A549 (cell line): ENCODE measurements around the gene DCPS.
"Not testable (repeated sequence)": the region's sequence is repeated elsewhere in the genome, so short reads cannot be mapped to it uniquely, and the experiment has no call there.

Experiments used
- BHLHE40 ChIP-seq: IDR thresholded peaks from 2 replicates; pipeline ENCODE4 v1.6.1; 2012; ENCODE audit warnings: low read depth, low read length, inconsistent platforms
- EP300 ChIP-seq, 2 experiments: fragments of >200 bp; sonication (Bioruptor Twin); formaldehyde crosslinking; IDR thresholded peaks; 2 replicates in 1 of 2; 3 replicates in 1 of 2; pipeline ENCODE4 v1.6.1; 2016 to 2017
- FOXS1 ChIP-seq: fragments of 250-450 bp; sonication (Bioruptor Pico); IDR thresholded peaks from 2 replicates; pipeline ENCODE4 v1.5.0; 2020; ENCODE audit warnings: mild to moderate bottlenecking, moderate library complexity
- JUN ChIP-seq, 2 experiments: fragments of >200 bp; sonication (Bioruptor Twin); formaldehyde crosslinking; IDR thresholded peaks; 2 replicates in 1 of 2; 3 replicates in 1 of 2; pipeline ENCODE4 v1.6.1; 2016 to 2017
- JUNB ChIP-seq: fragments of >200 bp; sonication (Bioruptor Twin); formaldehyde crosslinking; IDR thresholded peaks from 2 replicates; pipeline ENCODE4 v1.6.1; 2016
- MYC ChIP-seq: IDR thresholded peaks from 2 replicates; pipeline ENCODE4 v1.6.1; 2012; ENCODE audit warnings: mild to moderate bottlenecking, inconsistent platforms, low read length, improper control_type of control experiment, borderline replicate concordance
- RCOR1 ChIP-seq: fragments of 150-350 bp; IDR thresholded peaks from 2 replicates; pipeline ENCODE4 v1.6.1; 2014; ENCODE audit warnings: antibody characterized with exemption, low read length, low read depth
- RFX5 ChIP-seq: fragments of 450-650 bp; IDR thresholded peaks from 2 replicates; pipeline ENCODE4 v1.7.1; 2014; ENCODE audit warnings: antibody characterized with exemption, mild to moderate bottlenecking, moderate library complexity
- USF2 ChIP-seq: fragments of 450-650 bp; IDR thresholded peaks from 2 replicates; pipeline ENCODE4 v1.6.1; 2014; ENCODE audit warnings: antibody characterized with exemption
- TF ChIP-seq, protein P1 (sequence below): fragments of >200 bp; sonication (Bioruptor Twin); formaldehyde crosslinking; IDR thresholded peaks from 3 replicates; pipeline ENCODE4 v1.5.1; 2016
- TF ChIP-seq, protein P2 (sequence below): IDR thresholded peaks from 2 replicates; pipeline ENCODE4 v1.6.1; 2012

- TF ChIP-seq, protein P1, sequence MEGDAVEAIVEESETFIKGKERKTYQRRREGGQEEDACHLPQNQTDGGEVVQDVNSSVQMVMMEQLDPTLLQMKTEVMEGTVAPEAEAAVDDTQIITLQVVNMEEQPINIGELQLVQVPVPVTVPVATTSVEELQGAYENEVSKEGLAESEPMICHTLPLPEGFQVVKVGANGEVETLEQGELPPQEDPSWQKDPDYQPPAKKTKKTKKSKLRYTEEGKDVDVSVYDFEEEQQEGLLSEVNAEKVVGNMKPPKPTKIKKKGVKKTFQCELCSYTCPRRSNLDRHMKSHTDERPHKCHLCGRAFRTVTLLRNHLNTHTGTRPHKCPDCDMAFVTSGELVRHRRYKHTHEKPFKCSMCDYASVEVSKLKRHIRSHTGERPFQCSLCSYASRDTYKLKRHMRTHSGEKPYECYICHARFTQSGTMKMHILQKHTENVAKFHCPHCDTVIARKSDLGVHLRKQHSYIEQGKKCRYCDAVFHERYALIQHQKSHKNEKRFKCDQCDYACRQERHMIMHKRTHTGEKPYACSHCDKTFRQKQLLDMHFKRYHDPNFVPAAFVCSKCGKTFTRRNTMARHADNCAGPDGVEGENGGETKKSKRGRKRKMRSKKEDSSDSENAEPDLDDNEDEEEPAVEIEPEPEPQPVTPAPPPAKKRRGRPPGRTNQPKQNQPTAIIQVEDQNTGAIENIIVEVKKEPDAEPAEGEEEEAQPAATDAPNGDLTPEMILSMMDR: not testable (repeated sequence)
- not testable (repeated sequence) for TF ChIP-seq JUNB; FOXS1 (CRISPR knock-in tag); MYC; BHLHE40; RFX5; EP300 (IDR thresholded peaks at IDR 0.05); USF2; JUN (IDR thresholded peaks at IDR 0.05); RCOR1
- TF ChIP-seq, protein P2, sequence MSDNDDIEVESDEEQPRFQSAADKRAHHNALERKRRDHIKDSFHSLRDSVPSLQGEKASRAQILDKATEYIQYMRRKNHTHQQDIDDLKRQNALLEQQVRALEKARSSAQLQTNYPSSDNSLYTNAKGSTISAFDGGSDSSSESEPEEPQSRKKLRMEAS: not testable (repeated sequence)
Observed at GRCh38 chr11:126366823-126367654, 63.2 kb downstream of the DCPS start.
